ENCODE results near the gene SMPX. TPM values are rescaled to one million over a fixed set of nuclear protein-coding genes. Genes with fewer than 3 reads are reported as not detected.

Gene SMPX
- total RNA-seq, 1 donor from 2014 or later = not detected

DNA sequence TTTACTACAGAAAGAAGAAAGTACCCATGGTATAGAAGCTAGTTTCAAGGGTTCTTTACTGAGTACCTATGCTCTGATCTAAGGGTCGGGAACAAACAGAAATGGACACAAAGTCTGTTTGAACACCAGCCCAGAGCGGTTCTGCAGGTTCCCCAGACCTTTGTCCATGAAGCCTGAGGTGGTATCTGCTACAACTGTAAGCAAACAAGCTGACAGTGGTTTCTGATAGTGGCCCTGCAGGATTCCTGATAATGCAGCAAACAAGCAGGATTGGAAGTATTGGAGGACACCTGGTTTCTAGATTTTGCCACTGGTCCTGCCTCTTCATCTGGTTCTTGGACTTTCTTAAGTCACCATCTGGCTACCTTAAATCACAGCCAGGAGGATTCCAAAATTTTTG, 23.7 kb downstream of the SMPX start:
- TF ChIP-seq, protein P1, sequence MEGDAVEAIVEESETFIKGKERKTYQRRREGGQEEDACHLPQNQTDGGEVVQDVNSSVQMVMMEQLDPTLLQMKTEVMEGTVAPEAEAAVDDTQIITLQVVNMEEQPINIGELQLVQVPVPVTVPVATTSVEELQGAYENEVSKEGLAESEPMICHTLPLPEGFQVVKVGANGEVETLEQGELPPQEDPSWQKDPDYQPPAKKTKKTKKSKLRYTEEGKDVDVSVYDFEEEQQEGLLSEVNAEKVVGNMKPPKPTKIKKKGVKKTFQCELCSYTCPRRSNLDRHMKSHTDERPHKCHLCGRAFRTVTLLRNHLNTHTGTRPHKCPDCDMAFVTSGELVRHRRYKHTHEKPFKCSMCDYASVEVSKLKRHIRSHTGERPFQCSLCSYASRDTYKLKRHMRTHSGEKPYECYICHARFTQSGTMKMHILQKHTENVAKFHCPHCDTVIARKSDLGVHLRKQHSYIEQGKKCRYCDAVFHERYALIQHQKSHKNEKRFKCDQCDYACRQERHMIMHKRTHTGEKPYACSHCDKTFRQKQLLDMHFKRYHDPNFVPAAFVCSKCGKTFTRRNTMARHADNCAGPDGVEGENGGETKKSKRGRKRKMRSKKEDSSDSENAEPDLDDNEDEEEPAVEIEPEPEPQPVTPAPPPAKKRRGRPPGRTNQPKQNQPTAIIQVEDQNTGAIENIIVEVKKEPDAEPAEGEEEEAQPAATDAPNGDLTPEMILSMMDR (IDR thresholded peaks at IDR 0.05; ENCODE audit: unreplicated experiment) = no peak
- Mint-ChIP-seq H3K4me1 (ENCODE audit: low read depth) (peaks cover 28% of the 10 kb centered on the region), H3K9me3 (ENCODE audit: low read depth) (no peaks in the 10 kb centered on the region), H3K4me3 (ENCODE audit: low read depth) (no peak overlapping the region), H3K36me3 (ENCODE audit: insufficient read depth) (no peaks in the 10 kb centered on the region), H3K27me3 (peaks cover 2% of the 10 kb centered on the region), H3K27ac (no peak overlapping the region)
- DNase-seq (ENCODE audit: low spot score, unreplicated experiment) = no peak

DNA sequence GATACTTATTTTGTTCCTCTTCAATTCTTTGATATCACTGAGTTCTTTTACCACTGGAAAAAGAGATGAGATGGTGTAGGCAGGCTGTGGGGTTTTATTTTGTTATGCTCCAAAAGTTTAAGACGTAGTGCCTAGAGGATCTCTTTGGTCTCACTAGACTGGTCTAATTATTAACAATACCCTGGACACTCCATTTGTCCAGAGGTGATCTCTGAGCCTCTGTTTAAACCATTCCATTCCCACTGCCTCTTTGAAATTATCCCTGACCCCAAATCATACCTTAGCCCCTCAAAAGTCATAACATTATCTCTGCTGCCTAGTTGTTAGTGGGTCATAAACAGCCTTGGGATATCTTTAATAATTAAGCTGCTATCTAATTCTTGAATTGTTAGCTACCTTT, 24.2 kb downstream of the SMPX start:
- Mint-ChIP-seq H3K4me1 (ENCODE audit: low read depth) (peaks cover 27% of the 10 kb centered on the region), H3K36me3 (ENCODE audit: insufficient read depth) (no peaks in the 10 kb centered on the region), H3K4me3 (ENCODE audit: low read depth) (peak overlapping the region; percentile 2), H3K9me3 (ENCODE audit: low read depth) (no peaks in the 10 kb centered on the region), H3K27ac (no peak overlapping the region), H3K27me3 (peaks cover 2% of the 10 kb centered on the region)
- TF ChIP-seq, protein P1 (IDR thresholded peaks at IDR 0.05; ENCODE audit: unreplicated experiment) = no peak
- no peak for DNase-seq (ENCODE audit: low spot score, unreplicated experiment)

DNA sequence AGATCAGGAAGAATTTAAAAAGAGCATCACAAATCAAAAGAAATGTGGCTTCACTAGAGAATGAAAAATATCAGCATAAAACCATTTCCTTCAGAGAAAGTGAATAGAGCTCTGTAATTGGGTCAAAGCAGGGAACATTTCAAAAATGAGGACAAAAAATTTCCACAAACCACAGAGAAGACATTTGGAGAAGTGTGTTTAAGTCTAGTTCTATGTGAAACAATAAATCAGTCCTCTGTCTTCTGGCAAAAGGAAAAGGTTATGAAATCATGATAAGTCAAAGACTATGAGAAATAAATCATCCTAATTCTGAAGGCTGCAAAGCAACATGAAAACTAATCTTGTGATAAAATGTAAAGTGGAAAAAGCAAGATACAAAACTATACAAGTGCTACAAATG, 27.9 kb downstream of the SMPX start:
- Mint-ChIP-seq H3K27ac (no peak overlapping the region), H3K4me1 (ENCODE audit: low read depth) (peaks cover 21% of the 10 kb centered on the region), H3K27me3 (no peaks in the 10 kb centered on the region), H3K36me3 (ENCODE audit: insufficient read depth) (no peaks in the 10 kb centered on the region), H3K9me3 (ENCODE audit: low read depth) (no peaks in the 10 kb centered on the region), H3K4me3 (ENCODE audit: low read depth) (no peak overlapping the region)
- TF ChIP-seq, protein P1 (IDR thresholded peaks at IDR 0.05; ENCODE audit: unreplicated experiment) = no peak
- DNase-seq (ENCODE audit: low spot score, unreplicated experiment) = no peak

DNA sequence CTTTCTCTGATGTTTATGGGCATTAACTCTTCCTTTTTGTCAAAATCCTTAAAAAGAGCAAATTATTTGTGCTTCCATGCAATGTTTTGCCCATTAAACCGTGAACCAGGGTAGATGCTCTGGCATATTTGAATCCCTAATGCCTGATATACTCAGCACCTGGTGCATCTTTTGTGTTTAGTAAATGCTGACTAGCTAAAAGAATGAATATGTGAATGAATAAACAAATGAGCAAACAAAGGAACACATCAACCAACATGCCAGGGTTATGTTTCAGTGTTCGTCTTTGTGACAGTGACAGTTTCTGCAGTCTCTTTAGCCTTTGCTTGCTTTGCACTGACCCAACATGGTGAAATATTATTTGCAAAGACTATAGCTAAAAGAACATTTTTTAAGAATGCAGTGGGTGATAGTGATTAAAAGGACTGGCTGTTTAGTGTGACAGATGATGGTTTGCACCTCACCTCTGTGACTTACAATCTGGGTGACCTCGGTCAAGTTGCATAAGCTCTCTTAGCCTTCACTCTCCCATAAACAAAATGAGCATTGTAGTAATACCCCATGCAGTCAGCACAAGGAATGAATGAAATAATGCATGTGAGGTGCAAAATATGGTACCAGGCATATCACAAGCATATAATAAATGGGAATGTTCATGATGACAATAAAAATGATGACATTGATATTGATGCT, 29.5 kb downstream of the SMPX start:
- Mint-ChIP-seq H3K27me3 (no peaks in the 10 kb centered on the region), H3K36me3 (ENCODE audit: insufficient read depth) (no peaks in the 10 kb centered on the region), H3K27ac (no peak overlapping the region), H3K4me1 (ENCODE audit: low read depth) (peaks cover 6% of the 10 kb centered on the region), H3K4me3 (ENCODE audit: low read depth) (no peak overlapping the region), H3K9me3 (ENCODE audit: low read depth) (no peaks in the 10 kb centered on the region)
- no peak for DNase-seq (ENCODE audit: low spot score, unreplicated experiment)
- TF ChIP-seq, protein P1 (IDR thresholded peaks at IDR 0.05; ENCODE audit: unreplicated experiment) = no peak

DNA sequence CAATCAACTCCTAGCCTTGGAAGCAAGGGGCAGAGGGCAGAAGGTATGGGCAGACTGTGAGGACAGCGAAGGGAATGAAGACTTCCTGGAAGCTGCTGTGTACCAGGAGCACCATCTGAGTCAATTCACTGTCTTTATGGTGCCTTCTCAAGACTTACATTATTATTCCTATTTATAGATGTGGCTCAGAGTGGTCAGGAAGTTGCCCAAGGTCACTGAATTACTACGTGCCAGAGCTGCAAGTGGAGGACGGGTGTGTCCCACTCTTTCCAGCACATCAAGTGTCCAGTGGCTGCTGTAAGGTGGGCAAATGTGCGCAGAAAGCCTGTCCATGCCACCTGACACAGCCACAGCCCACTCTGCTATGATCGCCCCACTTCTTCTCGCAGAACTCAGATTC, 32.0 kb downstream of the SMPX start:
- TF ChIP-seq, protein P1 (IDR thresholded peaks at IDR 0.05; ENCODE audit: unreplicated experiment) = no peak
- DNase-seq (ENCODE audit: low spot score, unreplicated experiment) = no peak
- Mint-ChIP-seq H3K27me3 (no peaks in the 10 kb centered on the region), H3K4me3 (ENCODE audit: low read depth) (no peak overlapping the region), H3K4me1 (ENCODE audit: low read depth) (peaks cover 3% of the 10 kb centered on the region), H3K27ac (peak overlapping the region; percentile 2), H3K36me3 (ENCODE audit: insufficient read depth) (no peaks in the 10 kb centered on the region), H3K9me3 (ENCODE audit: low read depth) (no peaks in the 10 kb centered on the region)
